ENCODE results near the gene SENP7.

SENP7 gene

GRCh38 chr3:101423984-101424888 is 88.8 kb downstream of the SENP7 start:
- no peak for DNase-seq

- no peak for DNase-seq
These were observed 94.2 kb downstream of the SENP7 start for GRCh38 chr3:101418851-101419250.

- DNase-seq: no peak
These were observed 98.9 kb downstream of the SENP7 start for GRCh38 chr3:101414121-101414520.

GRCh38 chr3:101413656-101414055 is 99.4 kb downstream of the SENP7 start:
- no peak for DNase-seq

DNA sequence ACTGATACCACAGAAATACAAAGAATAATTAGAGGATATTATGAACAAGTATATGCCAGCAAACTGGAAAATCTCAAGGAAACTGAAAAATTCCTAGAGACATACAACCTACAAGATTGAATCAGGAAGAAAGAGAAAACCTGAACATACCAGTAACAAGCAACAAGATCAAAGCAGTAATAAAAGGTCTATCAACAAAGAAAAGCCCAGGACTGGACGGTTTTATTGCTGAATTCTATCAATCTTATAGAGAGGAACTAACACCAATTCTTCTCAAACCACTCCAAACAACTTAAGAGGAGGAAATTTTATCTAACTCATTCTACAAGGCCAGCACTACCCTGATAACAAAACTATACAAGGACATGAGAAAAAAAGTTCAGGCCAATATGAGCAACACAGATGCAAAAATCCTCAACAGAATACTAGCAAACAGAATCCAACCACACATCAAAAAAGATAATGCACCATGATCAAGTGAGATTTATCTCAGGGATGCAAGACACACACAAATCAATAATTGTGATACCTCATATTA is 121.5 kb downstream of the SENP7 start:
- no peak for DNase-seq

- no peak for DNase-seq
These were observed 124.3 kb downstream of the SENP7 start for GRCh38 chr3:101388706-101389105.

DNA sequence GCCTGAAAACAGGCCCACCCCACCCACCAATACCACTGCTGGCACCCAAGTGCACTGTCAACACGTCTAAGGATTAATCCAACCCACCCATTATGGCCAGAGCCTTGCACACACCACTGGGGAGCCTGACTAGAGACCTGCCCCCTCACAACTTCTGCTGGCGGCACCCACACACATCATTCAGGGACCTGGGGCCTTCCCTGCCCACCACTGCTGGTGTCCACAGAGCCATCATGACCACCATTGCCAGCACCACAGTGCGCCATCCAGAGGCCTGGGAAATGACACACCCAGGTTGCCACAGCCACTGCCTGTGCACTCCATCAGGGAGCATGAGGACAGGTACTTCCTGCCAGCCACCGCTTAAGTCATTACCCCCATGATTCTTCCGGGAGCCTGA is 125.7 kb downstream of the SENP7 start:
- no peak for DNase-seq

- DNase-seq: no peak
These were observed 128.6 kb downstream of the SENP7 start for GRCh38 chr3:101384426-101384825.

GRCh38 chr3:101383656-101384055 is 129.4 kb downstream of the SENP7 start:
- DNase-seq: no peak

GRCh38 chr3:101383156-101383575 is 129.8 kb downstream of the SENP7 start:
- DNase-seq: no peak

- DNase-seq: no peak
These were observed 131.2 kb downstream of the SENP7 start for GRCh38 chr3:101381809-101382208.

DNA sequence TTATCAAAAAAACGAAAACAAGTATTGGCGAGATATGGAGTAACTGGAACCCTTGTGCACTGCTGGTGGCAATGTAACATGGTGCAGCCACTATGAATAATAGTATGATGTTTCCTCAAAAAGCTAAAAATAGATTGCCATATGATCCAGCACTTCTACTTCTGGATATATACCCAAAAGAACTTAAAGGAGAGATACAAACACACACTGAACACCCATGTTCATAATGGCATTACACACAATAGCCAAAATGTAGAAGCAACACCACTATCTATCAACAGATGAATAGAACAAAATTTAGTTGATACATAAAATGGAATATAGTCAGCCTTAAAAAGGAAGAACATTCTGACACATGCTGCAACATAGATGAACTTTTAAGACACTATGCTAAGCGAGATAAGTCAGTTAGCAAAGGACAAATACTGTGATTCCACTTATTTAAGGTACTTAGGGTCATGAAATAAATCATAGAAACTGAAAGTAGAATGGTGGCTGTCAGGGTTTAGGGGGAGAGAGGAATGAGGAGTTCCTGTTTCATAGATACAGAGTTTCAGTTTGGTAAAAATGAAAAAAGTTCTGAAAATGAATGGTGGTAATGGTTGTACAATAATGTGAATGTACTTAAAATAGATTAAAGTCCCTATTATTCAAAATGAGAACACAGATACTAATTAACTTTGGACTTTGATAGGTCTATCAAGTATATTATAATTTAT is 133.2 kb downstream of the SENP7 start:
- no peak for DNase-seq

DNA sequence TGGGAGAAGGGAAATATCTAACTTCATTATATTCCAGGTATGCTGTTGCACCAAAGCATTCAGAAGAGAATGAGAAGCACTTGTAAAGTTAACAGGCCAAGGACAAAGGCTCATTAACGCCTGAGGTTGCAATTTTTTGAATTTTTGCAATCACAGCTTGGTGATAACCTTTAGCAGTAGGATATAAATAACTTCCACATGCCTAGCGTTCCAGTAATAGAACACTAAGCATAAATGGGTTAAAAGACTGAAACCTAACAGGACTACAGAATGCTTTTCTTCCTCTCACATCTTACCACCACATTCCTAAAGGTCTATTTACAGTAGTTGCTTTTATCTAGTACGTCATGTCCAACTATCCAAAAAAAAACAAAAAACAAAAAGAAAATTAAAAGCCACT is 135.2 kb downstream of the SENP7 start:
- DNase-seq: no peak

DNA sequence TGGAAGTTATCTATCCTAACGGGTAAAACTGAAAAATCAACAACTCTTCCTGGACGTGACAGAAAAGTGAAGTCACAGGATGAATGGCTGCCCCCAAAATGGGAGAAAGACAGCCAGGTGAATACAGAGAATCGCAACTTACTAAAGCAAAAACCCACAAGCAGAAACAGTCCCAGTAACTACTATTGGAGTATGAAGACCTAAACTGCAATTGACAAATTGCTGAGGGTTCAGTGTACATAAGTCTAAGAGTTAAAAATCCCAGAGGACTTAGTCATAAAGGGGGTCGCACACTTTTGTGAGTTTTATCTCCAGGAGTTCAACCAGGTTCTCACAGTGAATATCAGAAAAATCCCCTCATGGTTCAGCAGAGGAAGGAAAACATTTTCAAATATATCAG is 135.8 kb downstream of the SENP7 start:
- DNase-seq: no peak

- DNase-seq: no peak
These were observed 137.4 kb downstream of the SENP7 start for GRCh38 chr3:101375586-101375985.

DNA sequence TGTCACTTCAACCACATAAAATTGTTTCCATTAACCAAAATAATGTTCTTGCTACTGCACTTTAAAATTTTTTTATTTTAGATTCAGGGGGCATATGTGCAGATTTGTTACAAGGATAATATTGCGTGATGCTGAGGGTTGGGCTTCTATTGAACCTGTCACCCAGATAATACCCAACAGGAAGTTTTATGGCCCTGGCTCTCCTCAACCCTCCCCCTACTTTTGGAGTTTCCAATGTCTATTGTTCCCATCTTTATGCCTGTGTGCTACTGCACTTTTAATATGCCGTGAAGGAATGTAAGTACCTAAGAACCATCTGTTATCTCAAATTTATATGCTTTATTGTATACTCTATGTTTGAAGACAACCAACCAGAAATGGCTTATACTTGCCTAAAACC is 150.6 kb downstream of the SENP7 start:
- DNase-seq: no peak

DNA sequence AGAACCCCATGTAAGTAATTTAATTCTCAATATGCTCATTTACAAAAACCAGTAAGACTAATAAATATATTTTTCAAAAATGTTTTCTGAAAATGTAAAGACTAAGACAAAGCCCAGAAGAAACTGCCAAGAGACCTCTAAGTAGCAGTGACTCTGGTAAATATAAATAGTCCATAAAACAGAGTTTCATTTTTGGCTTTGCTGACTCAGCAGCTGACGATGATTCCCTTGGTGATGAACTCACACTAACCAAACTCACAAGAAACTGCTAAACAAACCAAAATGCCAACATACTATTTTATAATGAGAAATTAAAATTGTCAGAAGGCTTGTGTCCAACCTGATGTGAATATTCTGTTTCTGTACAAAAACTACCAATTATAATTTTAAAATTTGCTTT is 161.2 kb downstream of the SENP7 start:
- no peak for DNase-seq

GRCh38 chr3:101340591-101340990 is 172.4 kb downstream of the SENP7 start:
- no peak for DNase-seq

GRCh38 chr3:101333883-101334282 is 179.1 kb downstream of the SENP7 start:
- no peak for DNase-seq

DNA sequence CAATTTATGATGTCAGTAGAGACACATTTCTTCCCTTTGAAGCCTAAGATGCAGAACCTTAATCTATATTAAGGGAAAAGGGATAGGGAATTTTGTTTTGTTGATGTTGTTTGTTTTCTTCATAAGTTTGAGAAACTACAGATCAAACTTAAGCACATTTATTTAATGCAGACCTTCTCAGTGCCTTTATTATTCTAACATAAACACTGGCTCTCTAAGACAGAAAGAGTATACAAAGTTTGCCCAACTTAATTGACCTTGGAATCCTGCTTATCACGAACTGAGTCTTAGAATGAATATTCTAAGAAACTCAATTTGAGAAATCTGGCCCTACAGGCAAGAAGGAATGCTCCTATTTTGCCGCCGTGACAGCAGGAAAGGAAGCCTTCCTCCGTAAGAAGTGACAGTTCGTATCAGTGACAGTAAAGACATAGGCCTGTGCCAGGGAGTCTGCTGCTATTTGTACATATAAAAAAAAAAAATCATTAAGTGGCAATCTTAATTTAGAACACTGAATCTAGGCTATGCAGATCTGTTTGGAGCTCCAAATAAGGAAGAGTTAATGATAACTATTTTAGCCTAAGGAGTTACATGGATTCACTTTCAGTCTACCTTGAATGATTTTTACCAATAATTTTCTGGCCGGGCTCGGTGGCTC is 183.9 kb downstream of the SENP7 start:
- DNase-seq: no peak

- no peak for DNase-seq
These were observed 187.4 kb downstream of the SENP7 start for GRCh38 chr3:101325393-101326134.

DNA sequence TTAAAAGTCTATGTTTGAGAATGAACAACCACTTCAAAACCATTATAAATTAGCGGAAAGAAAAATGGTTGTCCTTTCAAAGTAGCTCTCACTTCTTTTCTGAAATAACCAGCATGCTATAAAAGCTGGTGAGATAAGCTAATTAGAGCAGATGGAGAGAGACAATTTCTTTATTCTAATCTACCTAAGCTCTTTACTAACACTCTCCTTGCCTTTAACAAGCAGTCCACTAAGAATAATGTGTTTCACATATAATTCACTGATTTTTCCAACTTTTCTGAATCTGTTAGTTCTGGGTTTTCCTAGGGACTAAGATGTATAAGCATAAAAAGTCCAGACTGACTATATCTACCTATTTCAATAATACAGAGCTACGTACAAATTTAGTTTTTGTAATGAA is 192.5 kb downstream of the SENP7 start, which contains the start of gene IMPG2:
Gene IMPG2, minus strand, starts transcription at position 101 of the 400 bp plus-strand sequence. CDS start 203 bp downstream, outside the sequence.
- DNase-seq: no peak

DNA sequence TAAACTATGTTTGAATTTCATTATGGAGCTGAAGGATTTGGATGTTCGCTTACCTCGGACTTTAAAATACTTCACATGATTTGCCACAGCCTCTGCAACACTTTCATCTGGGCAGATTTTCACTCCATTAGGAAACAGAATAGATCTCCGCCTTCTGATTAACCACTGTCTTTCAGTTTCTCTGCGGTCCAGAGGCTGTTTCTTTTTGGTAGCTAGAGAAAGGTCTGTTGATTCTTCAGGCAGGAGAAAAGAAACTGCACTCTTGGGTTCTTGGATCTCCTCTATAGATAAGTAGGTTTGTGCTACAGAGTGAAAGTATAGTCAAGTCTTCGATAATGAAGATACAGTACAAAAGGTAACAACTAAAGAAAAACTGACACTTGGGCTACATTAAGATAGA is 193.5 kb downstream of the SENP7 start:
- no peak for DNase-seq
